IMR-90 (cell line): ENCODE measurements around the gene CHD2. TPM values are rescaled to one million over a fixed set of nuclear protein-coding genes. Genes with fewer than 3 reads are reported as not detected.

ENCODE experiments used
- ATAC-seq: fragments of 200-7000 bp; cut with Tn5 transposase; 2 replicates; pipeline ENCODE4 v1.9.1; 2020; ENCODE audit warnings: low read depth, mild to moderate bottlenecking, moderate library complexity
- BruUV-seq: library from RNA; stranded (reverse); fragments of 400-500 nt; replicated peaks from 2 replicates; lab custom pipeline; 2021; lab: Mats Ljungman, UMichigan
- CTCF ChIA-PET: fragments of 300-600 bp; formaldehyde crosslinking; extraction: SDS; loops from one replicate; lab custom pipeline; 2021; ENCODE audit warnings: antibody characterized with exemption; lab: Yijun Ruan, JAX
- POLR2A ChIA-PET: fragments of 300-600 bp; sonication (Branson Sonifier 250); formaldehyde crosslinking; loops from one replicate; lab custom pipeline; 2022; ENCODE audit warnings: antibody characterized with exemption; ENCODE audit not compliant: unreplicated experiment; lab: Charles Lee
- DNase-seq: peaks from one replicate; pipeline ENCODE4 v3.0.0; 2013
- H2AFZ ChIP-seq: replicated peaks from 2 replicates; pipeline ENCODE3; 2013; ENCODE audit warnings: low read length, mild to moderate bottlenecking; ENCODE audit not compliant: poor library complexity
- H2AK5ac ChIP-seq: 2 replicates; pipeline ENCODE4 v1.6.1; 2013; ENCODE audit warnings: low read depth, low read length, inconsistent platforms
- H2AK9ac ChIP-seq: replicated peaks from 2 replicates; pipeline ENCODE3; 2013; ENCODE audit warnings: mild to moderate bottlenecking, low read depth, low read length, moderate library complexity; ENCODE audit not compliant: poor library complexity
- H2BK120ac ChIP-seq: 2 replicates; pipeline ENCODE4 v1.6.1; 2013; ENCODE audit warnings: low read depth, low read length, inconsistent platforms
- H2BK15ac ChIP-seq: 3 replicates; pipeline ENCODE4 v1.6.1; 2013; ENCODE audit warnings: low read depth, low read length, inconsistent platforms
- H2BK20ac ChIP-seq: 2 replicates; pipeline ENCODE4 v1.6.1; 2013; ENCODE audit warnings: low read depth, mild to moderate bottlenecking, inconsistent platforms, low read length, moderate library complexity
- H2BK5ac ChIP-seq: 2 replicates; pipeline ENCODE4 v1.6.1; 2013; ENCODE audit warnings: mild to moderate bottlenecking, low read depth, low read length, inconsistent platforms; ENCODE audit not compliant: poor library complexity, severe bottlenecking
- H3K14ac ChIP-seq: replicated peaks from 2 replicates; pipeline ENCODE4 v1.6.1; 2013; ENCODE audit warnings: low read depth, low read length, inconsistent platforms
- H3K18ac ChIP-seq: 2 replicates; pipeline ENCODE4 v1.6.1; 2013; ENCODE audit warnings: low read depth, low read length, control low read depth
- H3K23ac ChIP-seq: 2 replicates; pipeline ENCODE4 v1.6.1; 2013; ENCODE audit warnings: low read depth, low read length, inconsistent platforms
- H3K27ac ChIP-seq: 2 replicates; pipeline ENCODE4 v1.5.1; 2013; ENCODE audit warnings: mild to moderate bottlenecking, control low read depth, low read length; ENCODE audit not compliant: insufficient read depth
- H3K27me3 ChIP-seq: 2 replicates; pipeline ENCODE4 v1.6.1; 2013; ENCODE audit warnings: low read length; ENCODE audit not compliant: control insufficient read depth, insufficient read depth
- H3K36me3 ChIP-seq: 2 replicates; pipeline ENCODE4 v1.6.1; 2013; ENCODE audit warnings: low read length, mixed read lengths; ENCODE audit not compliant: control insufficient read depth, insufficient read depth
- H3K4ac ChIP-seq: 2 replicates; pipeline ENCODE4 v1.6.1; 2013; ENCODE audit warnings: low read depth, low read length, inconsistent platforms
- H3K4me1 ChIP-seq: 2 replicates; pipeline ENCODE4 v1.6.1; 2013; ENCODE audit warnings: low read length, mixed read lengths; ENCODE audit not compliant: control insufficient read depth, insufficient read depth
- H3K4me2 ChIP-seq: 2 replicates; pipeline ENCODE4 v1.6.1; 2013; ENCODE audit warnings: low read depth, mild to moderate bottlenecking, control low read depth, low read length, moderate library complexity
- H3K4me3 ChIP-seq: 2 replicates; pipeline ENCODE4 v1.5.1; 2013; ENCODE audit warnings: low read depth, mild to moderate bottlenecking, control low read depth, low read length, moderate library complexity; ENCODE audit not compliant: insufficient read depth
- H3K56ac ChIP-seq: 2 replicates; pipeline ENCODE4 v1.6.1; 2013; ENCODE audit warnings: low read length, inconsistent platforms; ENCODE audit not compliant: insufficient read depth; ENCODE audit errors: extremely low read depth
- H3K79me1 ChIP-seq, 2 experiments: 2 replicates each; pipeline ENCODE4 v1.6.1; 2013; ENCODE audit warnings: low read length in 2 of 2, inconsistent platforms in 1 of 2, low read depth in 1 of 2
- H3K9ac ChIP-seq: 2 replicates; pipeline ENCODE4 v1.6.1; 2013; ENCODE audit warnings: low read depth, low read length, control low read depth
- H3K9me1 ChIP-seq: 2 replicates; pipeline ENCODE4 v1.6.1; 2013; ENCODE audit warnings: low read length, inconsistent platforms; ENCODE audit not compliant: insufficient read depth
- H3K9me3 ChIP-seq: 2 replicates; pipeline ENCODE4 v1.6.1; 2013; ENCODE audit warnings: low read length; ENCODE audit not compliant: control insufficient read depth, insufficient read depth
- H4K20me1 ChIP-seq: 2 replicates; pipeline ENCODE4 v1.6.1; 2013; ENCODE audit warnings: low read length, inconsistent platforms; ENCODE audit not compliant: insufficient read depth
- H4K5ac ChIP-seq: 2 replicates; pipeline ENCODE4 v1.6.1; 2013; ENCODE audit warnings: mild to moderate bottlenecking, low read depth, low read length, control low read depth
- H4K8ac ChIP-seq, 2 experiments: 2 replicates each; pipeline ENCODE4 v1.6.1; 2013; ENCODE audit warnings: low read depth in 2 of 2, low read length in 2 of 2, control low read depth in 1 of 2, inconsistent platforms in 1 of 2
- H4K91ac ChIP-seq: 2 replicates; pipeline ENCODE4 v1.6.1; 2013; ENCODE audit warnings: low read depth, low read length, inconsistent platforms; ENCODE audit not compliant: insufficient read depth
- BHLHE40 ChIP-seq: fragments of 150-350 bp; IDR thresholded peaks from 2 replicates; pipeline ENCODE4 v1.6.1; 2016; ENCODE audit warnings: mild to moderate bottlenecking, low read depth, low read length
- CEBPB ChIP-seq: IDR thresholded peaks from 2 replicates; pipeline ENCODE4 v1.6.1; 2012; ENCODE audit warnings: low read depth, low read length, improper control_type of control experiment
- CHD1 ChIP-seq: IDR thresholded peaks from 2 replicates; pipeline ENCODE4 v1.6.1; 2012; ENCODE audit warnings: low read depth, low read length, improper control_type of control experiment
- FOS ChIP-seq: fragments of 150-350 bp; IDR thresholded peaks from 2 replicates; pipeline ENCODE4 v1.6.1; 2016; ENCODE audit warnings: low read depth, low read length
- MAFK ChIP-seq: IDR thresholded peaks from 2 replicates; pipeline ENCODE4 v1.6.1; 2012; ENCODE audit warnings: low read depth, low read length, improper control_type of control experiment
- MAZ ChIP-seq: IDR thresholded peaks from 2 replicates; pipeline ENCODE4 v1.6.1; 2012; ENCODE audit warnings: low read depth, mild to moderate bottlenecking, low read length, improper control_type of control experiment, moderate library complexity, borderline replicate concordance
- MXI1 ChIP-seq: IDR thresholded peaks from 2 replicates; pipeline ENCODE4 v1.6.1; 2012; ENCODE audit warnings: low read depth, mild to moderate bottlenecking, low read length, moderate library complexity, borderline replicate concordance
- NFE2L2 ChIP-seq: fragments of 150-350 bp; IDR thresholded peaks from 2 replicates; pipeline ENCODE4 v1.6.1; 2016; ENCODE audit warnings: low read depth, mild to moderate bottlenecking, low read length
- POLR2A ChIP-seq: IDR thresholded peaks from 2 replicates; pipeline ENCODE4 v1.6.1; 2012; ENCODE audit warnings: mild to moderate bottlenecking, low read depth, low read length
- RAD21 ChIP-seq: IDR thresholded peaks from 2 replicates; pipeline ENCODE4 v1.6.1; 2012; ENCODE audit warnings: low read length, improper control_type of control experiment
- RCOR1 ChIP-seq: IDR thresholded peaks from 2 replicates; pipeline ENCODE4 v1.6.1; 2012; ENCODE audit warnings: mild to moderate bottlenecking, low read length, improper control_type of control experiment; ENCODE audit not compliant: insufficient replicate concordance
- RFX5 ChIP-seq: IDR thresholded peaks from 2 replicates; pipeline ENCODE4 v1.8.0; 2012; ENCODE audit warnings: low read depth, mild to moderate bottlenecking, low read length, moderate library complexity
- SMC3 ChIP-seq: fragments of 150-350 bp; IDR thresholded peaks from 2 replicates; pipeline ENCODE4 v1.6.1; 2016; ENCODE audit warnings: low read depth, mild to moderate bottlenecking, antibody characterized with exemption, low read length, moderate library complexity
- WGBS, 2 experiments: methylation state at CpG; one replicate each; pipeline versions ENCODE4 v1.1.5 to v1.1.7; 2013; ENCODE audit warnings: missing lambda C conversion rate in 2 of 2; ENCODE audit not compliant: insufficient read length in 1 of 2; ENCODE audit errors: extremely low coverage in 2 of 2; 5-methylcytosine and 5-hydroxymethylcytosine counted together
- dilution Hi-C: fragments of 300-500 bp; cut with HindIII; formaldehyde crosslinking; loops from one replicate; pipeline ENCODE4 v1.14.3; 2018; ENCODE audit warnings: low sequenced_read_pairs; ENCODE audit not compliant: unreplicated experiment
- in situ Hi-C: fragments of 300-500 bp; cut with MboI; formaldehyde crosslinking; loops from 3 replicates; pipeline ENCODE4 v1.14.3; 2019; ENCODE audit warnings: low sequenced_read_pairs, inconsistent platforms, mixed read lengths
- intact Hi-C: fragments of 100-400 bp; cut with micrococcal nuclease; formaldehyde crosslinking; loops from 2 replicates; pipeline ENCODE4 v1.10.0; 2022
- polyA plus RNA-seq, 3 experiments: library from polyadenylated mRNA; depleted of rRNA; stranded (reverse); fragments of >200 nt; gene quantifications; 2 replicates each; pipeline ENCODE4 v1.2.3, GENCODE V29; 2012; ENCODE audit warnings: low replicate concordance in 1 of 3
- total RNA-seq: library from RNA; depleted of rRNA; stranded (reverse); fragments of >200 nt; gene quantifications from 2 replicates; pipeline ENCODE4 v1.2.3, GENCODE V29; 2012
- TF ChIP-seq, protein P1 (sequence below): fragments of 150-350 bp; IDR thresholded peaks from 2 replicates; pipeline ENCODE4 v1.6.1; 2016; ENCODE audit warnings: low read depth, mild to moderate bottlenecking, low read length, moderate library complexity, borderline replicate concordance
- TF ChIP-seq, protein P2 (sequence below): fragments of 150-350 bp; IDR thresholded peaks from 2 replicates; pipeline ENCODE4 v1.6.1; 2017; ENCODE audit warnings: mild to moderate bottlenecking, antibody characterized with exemption, low read length, low read depth
- TF ChIP-seq, protein P3 (sequence below): conservative IDR thresholded peaks from 2 replicates; pipeline ENCODE4 v1.5.1; 2012; ENCODE audit warnings: mild to moderate bottlenecking, low read depth, low read length, improper control_type of control experiment

CHD2 gene
- total and polyA plus RNA-seq, 2 of the 4 experiments (the other 2 are of a cell fraction), result 44.9 to 64.7 TPM

DNA sequence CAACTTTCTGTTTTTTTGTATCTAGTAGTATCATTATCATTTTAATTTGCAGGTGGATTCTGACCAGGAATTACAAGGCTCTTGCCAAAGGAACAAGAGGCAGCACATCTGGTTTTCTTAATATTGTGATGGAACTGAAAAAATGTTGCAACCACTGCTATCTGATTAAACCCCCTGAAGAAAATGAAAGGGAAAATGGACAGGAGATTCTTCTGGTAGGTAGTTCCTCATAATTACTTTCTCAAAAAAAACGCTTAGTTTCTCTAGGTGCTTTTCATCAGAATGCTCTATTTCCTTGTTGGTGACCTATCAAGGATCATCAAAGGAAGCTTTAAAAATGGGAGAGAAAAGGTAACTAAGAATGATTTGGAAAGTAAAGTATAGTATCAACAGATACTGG is 71.6 kb downstream of the CHD2 start:
- Histone ChIP-seq H3K79me1 (peaks cover 26 to 60% of the 10 kb centered on the region in 2 experiments), H3K18ac (no peak overlapping the region), H4K8ac (no peak overlapping the region), H2AK9ac (no peak overlapping the region), H3K9ac (no peak overlapping the region), H3K4ac (no peak overlapping the region), H2AK5ac (no peak overlapping the region), H3K56ac (no peak overlapping the region), H2AFZ (no peak overlapping the region), H4K91ac (no peak overlapping the region), H3K14ac (no peak overlapping the region), H4K5ac (no peak overlapping the region), H3K9me3 (no peaks in the 10 kb centered on the region), H2BK5ac (no peak overlapping the region), H2BK20ac (no peak overlapping the region), H3K4me1 (peaks cover 3% of the 10 kb centered on the region; the same call in 1 of the 2 replicates), H3K9me1 (peaks cover 2% of the 10 kb centered on the region; the same call in 1 of the 2 replicates), H3K23ac (no peak overlapping the region), H4K20me1 (peaks cover 5% of the 10 kb centered on the region; the same call in 1 of the 2 replicates), H3K4me3 (no peak overlapping the region), H2BK120ac (no peak overlapping the region), H3K27ac (no peak overlapping the region), H2BK15ac (no peak overlapping the region), H3K27me3 (no peaks in the 10 kb centered on the region), H3K36me3 (peaks cover 50% of the 10 kb centered on the region), H3K4me2 (no peak overlapping the region)
- ChIA-PET POLR2A (no interaction called here), CTCF (no interaction called here)
- dilution Hi-C loops (no loop called here), intact Hi-C loops (loop anchor here (5.0 kb wide), 1 partner anchor 174 kb away; no protein-coding TSS in a partner anchor), in situ Hi-C loops (no loop called here)
- no peak for TF ChIP-seq RAD21
- no peak for TF ChIP-seq SMC3
- no peak for TF ChIP-seq MAFK
- no peak for TF ChIP-seq POLR2A
- TF ChIP-seq, protein P1, sequence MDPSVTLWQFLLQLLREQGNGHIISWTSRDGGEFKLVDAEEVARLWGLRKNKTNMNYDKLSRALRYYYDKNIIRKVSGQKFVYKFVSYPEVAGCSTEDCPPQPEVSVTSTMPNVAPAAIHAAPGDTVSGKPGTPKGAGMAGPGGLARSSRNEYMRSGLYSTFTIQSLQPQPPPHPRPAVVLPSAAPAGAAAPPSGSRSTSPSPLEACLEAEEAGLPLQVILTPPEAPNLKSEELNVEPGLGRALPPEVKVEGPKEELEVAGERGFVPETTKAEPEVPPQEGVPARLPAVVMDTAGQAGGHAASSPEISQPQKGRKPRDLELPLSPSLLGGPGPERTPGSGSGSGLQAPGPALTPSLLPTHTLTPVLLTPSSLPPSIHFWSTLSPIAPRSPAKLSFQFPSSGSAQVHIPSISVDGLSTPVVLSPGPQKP, result no peak
- TF ChIP-seq, protein P2, sequence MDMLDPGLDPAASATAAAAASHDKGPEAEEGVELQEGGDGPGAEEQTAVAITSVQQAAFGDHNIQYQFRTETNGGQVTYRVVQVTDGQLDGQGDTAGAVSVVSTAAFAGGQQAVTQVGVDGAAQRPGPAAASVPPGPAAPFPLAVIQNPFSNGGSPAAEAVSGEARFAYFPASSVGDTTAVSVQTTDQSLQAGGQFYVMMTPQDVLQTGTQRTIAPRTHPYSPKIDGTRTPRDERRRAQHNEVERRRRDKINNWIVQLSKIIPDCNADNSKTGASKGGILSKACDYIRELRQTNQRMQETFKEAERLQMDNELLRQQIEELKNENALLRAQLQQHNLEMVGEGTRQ, result no peak
- TF ChIP-seq CHD1, result no peak
- no peak for TF ChIP-seq FOS
- no peak for TF ChIP-seq MXI1
- TF ChIP-seq RFX5, result no peak
- no peak for TF ChIP-seq BHLHE40
- no peak for TF ChIP-seq CEBPB
- no peak for TF ChIP-seq RCOR1
- no peak for TF ChIP-seq MAZ
- no peak for TF ChIP-seq NFE2L2
- TF ChIP-seq, protein P3, sequence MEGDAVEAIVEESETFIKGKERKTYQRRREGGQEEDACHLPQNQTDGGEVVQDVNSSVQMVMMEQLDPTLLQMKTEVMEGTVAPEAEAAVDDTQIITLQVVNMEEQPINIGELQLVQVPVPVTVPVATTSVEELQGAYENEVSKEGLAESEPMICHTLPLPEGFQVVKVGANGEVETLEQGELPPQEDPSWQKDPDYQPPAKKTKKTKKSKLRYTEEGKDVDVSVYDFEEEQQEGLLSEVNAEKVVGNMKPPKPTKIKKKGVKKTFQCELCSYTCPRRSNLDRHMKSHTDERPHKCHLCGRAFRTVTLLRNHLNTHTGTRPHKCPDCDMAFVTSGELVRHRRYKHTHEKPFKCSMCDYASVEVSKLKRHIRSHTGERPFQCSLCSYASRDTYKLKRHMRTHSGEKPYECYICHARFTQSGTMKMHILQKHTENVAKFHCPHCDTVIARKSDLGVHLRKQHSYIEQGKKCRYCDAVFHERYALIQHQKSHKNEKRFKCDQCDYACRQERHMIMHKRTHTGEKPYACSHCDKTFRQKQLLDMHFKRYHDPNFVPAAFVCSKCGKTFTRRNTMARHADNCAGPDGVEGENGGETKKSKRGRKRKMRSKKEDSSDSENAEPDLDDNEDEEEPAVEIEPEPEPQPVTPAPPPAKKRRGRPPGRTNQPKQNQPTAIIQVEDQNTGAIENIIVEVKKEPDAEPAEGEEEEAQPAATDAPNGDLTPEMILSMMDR, result no peak
- DNase-seq (no peak), ATAC-seq (no peak)
- no CpG with 5 or more reads among the region's 1 CpG for WGBS, 2 experiments
- no TSS peak for BruUV-seq
